ENCODE data around the gene ZBED2.

DNA sequence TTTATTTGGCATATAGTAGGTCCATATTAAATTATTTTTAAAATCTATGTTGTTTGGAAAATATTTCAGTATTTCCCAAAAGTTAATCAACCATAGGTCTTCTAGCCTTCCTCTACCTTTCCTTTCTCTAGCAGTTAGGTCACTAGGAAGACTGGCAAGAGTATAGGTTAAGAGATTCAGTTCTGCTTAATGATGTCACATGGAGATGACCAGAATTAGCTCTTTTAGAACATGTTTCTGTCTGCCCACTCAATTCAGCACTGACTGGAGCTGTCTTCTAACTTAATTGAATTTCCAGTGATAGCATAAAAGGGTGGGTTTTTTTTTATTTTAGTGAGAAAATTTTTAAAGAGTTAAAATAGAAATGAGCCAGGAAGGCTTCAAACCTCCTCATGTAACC lies 23.8 kb upstream of the ZBED2 start:
- TF ChIP-seq FOS (IDR thresholded peaks at IDR 0.05; ENCODE audit: borderline replicate concordance, insufficient read depth, low read length): no peak
- TF ChIP-seq, protein P1, sequence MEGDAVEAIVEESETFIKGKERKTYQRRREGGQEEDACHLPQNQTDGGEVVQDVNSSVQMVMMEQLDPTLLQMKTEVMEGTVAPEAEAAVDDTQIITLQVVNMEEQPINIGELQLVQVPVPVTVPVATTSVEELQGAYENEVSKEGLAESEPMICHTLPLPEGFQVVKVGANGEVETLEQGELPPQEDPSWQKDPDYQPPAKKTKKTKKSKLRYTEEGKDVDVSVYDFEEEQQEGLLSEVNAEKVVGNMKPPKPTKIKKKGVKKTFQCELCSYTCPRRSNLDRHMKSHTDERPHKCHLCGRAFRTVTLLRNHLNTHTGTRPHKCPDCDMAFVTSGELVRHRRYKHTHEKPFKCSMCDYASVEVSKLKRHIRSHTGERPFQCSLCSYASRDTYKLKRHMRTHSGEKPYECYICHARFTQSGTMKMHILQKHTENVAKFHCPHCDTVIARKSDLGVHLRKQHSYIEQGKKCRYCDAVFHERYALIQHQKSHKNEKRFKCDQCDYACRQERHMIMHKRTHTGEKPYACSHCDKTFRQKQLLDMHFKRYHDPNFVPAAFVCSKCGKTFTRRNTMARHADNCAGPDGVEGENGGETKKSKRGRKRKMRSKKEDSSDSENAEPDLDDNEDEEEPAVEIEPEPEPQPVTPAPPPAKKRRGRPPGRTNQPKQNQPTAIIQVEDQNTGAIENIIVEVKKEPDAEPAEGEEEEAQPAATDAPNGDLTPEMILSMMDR (IDR thresholded peaks at IDR 0.05; ENCODE audit: extremely low read depth in 1 of 2, insufficient read depth in 1 of 2, low read depth in 1 of 2, low read length in 2 of 2): no peak
- TF ChIP-seq EZH2 (IDR thresholded peaks at IDR 0.05; ENCODE audit: borderline replicate concordance, low read depth, low read length, severe bottlenecking): no peak
- TF ChIP-seq POLR2AphosphoS5 (IDR thresholded peaks at IDR 0.05; ENCODE audit: insufficient read depth, low read depth, low read length): no peak
- TF ChIP-seq MYC (IDR thresholded peaks at IDR 0.05; ENCODE audit: low read depth, low read length): no peak

Measured in endothelial cell of umbilical vein (primary cell).